IMR-90 (cell line): ENCODE measurements around the gene SH3TC1. TPM values are rescaled to one million over a fixed set of nuclear protein-coding genes. Genes with fewer than 3 reads are reported as not detected.

ENCODE experiments used
- ATAC-seq: fragments of 200-7000 bp; cut with Tn5 transposase; 2 replicates; pipeline ENCODE4 v1.9.1; 2020; ENCODE audit warnings: low read depth, mild to moderate bottlenecking, moderate library complexity
- BruUV-seq: library from RNA; stranded (reverse); fragments of 400-500 nt; replicated peaks from 2 replicates; lab custom pipeline; 2021; lab: Mats Ljungman, UMichigan
- CTCF ChIA-PET: fragments of 300-600 bp; formaldehyde crosslinking; extraction: SDS; loops from one replicate; lab custom pipeline; 2021; ENCODE audit warnings: antibody characterized with exemption; lab: Yijun Ruan, JAX
- POLR2A ChIA-PET: fragments of 300-600 bp; sonication (Branson Sonifier 250); formaldehyde crosslinking; loops from one replicate; lab custom pipeline; 2022; ENCODE audit warnings: antibody characterized with exemption; ENCODE audit not compliant: unreplicated experiment; lab: Charles Lee
- DNase-seq: peaks from one replicate; pipeline ENCODE4 v3.0.0; 2013
- H2AFZ ChIP-seq: replicated peaks from 2 replicates; pipeline ENCODE3; 2013; ENCODE audit warnings: low read length, mild to moderate bottlenecking; ENCODE audit not compliant: poor library complexity
- H2AK5ac ChIP-seq: 2 replicates; pipeline ENCODE4 v1.6.1; 2013; ENCODE audit warnings: low read depth, low read length, inconsistent platforms
- H2AK9ac ChIP-seq: replicated peaks from 2 replicates; pipeline ENCODE3; 2013; ENCODE audit warnings: mild to moderate bottlenecking, low read depth, low read length, moderate library complexity; ENCODE audit not compliant: poor library complexity
- H2BK120ac ChIP-seq: 2 replicates; pipeline ENCODE4 v1.6.1; 2013; ENCODE audit warnings: low read depth, low read length, inconsistent platforms
- H2BK15ac ChIP-seq: 3 replicates; pipeline ENCODE4 v1.6.1; 2013; ENCODE audit warnings: low read depth, low read length, inconsistent platforms
- H2BK20ac ChIP-seq: 2 replicates; pipeline ENCODE4 v1.6.1; 2013; ENCODE audit warnings: low read depth, mild to moderate bottlenecking, inconsistent platforms, low read length, moderate library complexity
- H2BK5ac ChIP-seq: 2 replicates; pipeline ENCODE4 v1.6.1; 2013; ENCODE audit warnings: mild to moderate bottlenecking, low read depth, low read length, inconsistent platforms; ENCODE audit not compliant: poor library complexity, severe bottlenecking
- H3K14ac ChIP-seq: replicated peaks from 2 replicates; pipeline ENCODE4 v1.6.1; 2013; ENCODE audit warnings: low read depth, low read length, inconsistent platforms
- H3K18ac ChIP-seq: 2 replicates; pipeline ENCODE4 v1.6.1; 2013; ENCODE audit warnings: low read depth, low read length, control low read depth
- H3K23ac ChIP-seq: 2 replicates; pipeline ENCODE4 v1.6.1; 2013; ENCODE audit warnings: low read depth, low read length, inconsistent platforms
- H3K27ac ChIP-seq: 2 replicates; pipeline ENCODE4 v1.5.1; 2013; ENCODE audit warnings: mild to moderate bottlenecking, control low read depth, low read length; ENCODE audit not compliant: insufficient read depth
- H3K27me3 ChIP-seq: 2 replicates; pipeline ENCODE4 v1.6.1; 2013; ENCODE audit warnings: low read length; ENCODE audit not compliant: control insufficient read depth, insufficient read depth
- H3K36me3 ChIP-seq: 2 replicates; pipeline ENCODE4 v1.6.1; 2013; ENCODE audit warnings: low read length, mixed read lengths; ENCODE audit not compliant: control insufficient read depth, insufficient read depth
- H3K4ac ChIP-seq: 2 replicates; pipeline ENCODE4 v1.6.1; 2013; ENCODE audit warnings: low read depth, low read length, inconsistent platforms
- H3K4me1 ChIP-seq: 2 replicates; pipeline ENCODE4 v1.6.1; 2013; ENCODE audit warnings: low read length, mixed read lengths; ENCODE audit not compliant: control insufficient read depth, insufficient read depth
- H3K4me2 ChIP-seq: 2 replicates; pipeline ENCODE4 v1.6.1; 2013; ENCODE audit warnings: low read depth, mild to moderate bottlenecking, control low read depth, low read length, moderate library complexity
- H3K4me3 ChIP-seq: 2 replicates; pipeline ENCODE4 v1.5.1; 2013; ENCODE audit warnings: low read depth, mild to moderate bottlenecking, control low read depth, low read length, moderate library complexity; ENCODE audit not compliant: insufficient read depth
- H3K56ac ChIP-seq: 2 replicates; pipeline ENCODE4 v1.6.1; 2013; ENCODE audit warnings: low read length, inconsistent platforms; ENCODE audit not compliant: insufficient read depth; ENCODE audit errors: extremely low read depth
- H3K79me1 ChIP-seq, 2 experiments: 2 replicates each; pipeline ENCODE4 v1.6.1; 2013; ENCODE audit warnings: low read length in 2 of 2, inconsistent platforms in 1 of 2, low read depth in 1 of 2
- H3K9ac ChIP-seq: 2 replicates; pipeline ENCODE4 v1.6.1; 2013; ENCODE audit warnings: low read depth, low read length, control low read depth
- H3K9me1 ChIP-seq: 2 replicates; pipeline ENCODE4 v1.6.1; 2013; ENCODE audit warnings: low read length, inconsistent platforms; ENCODE audit not compliant: insufficient read depth
- H3K9me3 ChIP-seq: 2 replicates; pipeline ENCODE4 v1.6.1; 2013; ENCODE audit warnings: low read length; ENCODE audit not compliant: control insufficient read depth, insufficient read depth
- H4K20me1 ChIP-seq: 2 replicates; pipeline ENCODE4 v1.6.1; 2013; ENCODE audit warnings: low read length, inconsistent platforms; ENCODE audit not compliant: insufficient read depth
- H4K5ac ChIP-seq: 2 replicates; pipeline ENCODE4 v1.6.1; 2013; ENCODE audit warnings: mild to moderate bottlenecking, low read depth, low read length, control low read depth
- H4K8ac ChIP-seq, 2 experiments: 2 replicates each; pipeline ENCODE4 v1.6.1; 2013; ENCODE audit warnings: low read depth in 2 of 2, low read length in 2 of 2, control low read depth in 1 of 2, inconsistent platforms in 1 of 2
- H4K91ac ChIP-seq: 2 replicates; pipeline ENCODE4 v1.6.1; 2013; ENCODE audit warnings: low read depth, low read length, inconsistent platforms; ENCODE audit not compliant: insufficient read depth
- BHLHE40 ChIP-seq: fragments of 150-350 bp; IDR thresholded peaks from 2 replicates; pipeline ENCODE4 v1.6.1; 2016; ENCODE audit warnings: mild to moderate bottlenecking, low read depth, low read length
- CEBPB ChIP-seq: IDR thresholded peaks from 2 replicates; pipeline ENCODE4 v1.6.1; 2012; ENCODE audit warnings: low read depth, low read length, improper control_type of control experiment
- CHD1 ChIP-seq: IDR thresholded peaks from 2 replicates; pipeline ENCODE4 v1.6.1; 2012; ENCODE audit warnings: low read depth, low read length, improper control_type of control experiment
- FOS ChIP-seq: fragments of 150-350 bp; IDR thresholded peaks from 2 replicates; pipeline ENCODE4 v1.6.1; 2016; ENCODE audit warnings: low read depth, low read length
- MAFK ChIP-seq: IDR thresholded peaks from 2 replicates; pipeline ENCODE4 v1.6.1; 2012; ENCODE audit warnings: low read depth, low read length, improper control_type of control experiment
- MXI1 ChIP-seq: IDR thresholded peaks from 2 replicates; pipeline ENCODE4 v1.6.1; 2012; ENCODE audit warnings: low read depth, mild to moderate bottlenecking, low read length, moderate library complexity, borderline replicate concordance
- NFE2L2 ChIP-seq: fragments of 150-350 bp; IDR thresholded peaks from 2 replicates; pipeline ENCODE4 v1.6.1; 2016; ENCODE audit warnings: low read depth, mild to moderate bottlenecking, low read length
- POLR2A ChIP-seq: IDR thresholded peaks from 2 replicates; pipeline ENCODE4 v1.6.1; 2012; ENCODE audit warnings: mild to moderate bottlenecking, low read depth, low read length
- RAD21 ChIP-seq: IDR thresholded peaks from 2 replicates; pipeline ENCODE4 v1.6.1; 2012; ENCODE audit warnings: low read length, improper control_type of control experiment
- RCOR1 ChIP-seq: IDR thresholded peaks from 2 replicates; pipeline ENCODE4 v1.6.1; 2012; ENCODE audit warnings: mild to moderate bottlenecking, low read length, improper control_type of control experiment; ENCODE audit not compliant: insufficient replicate concordance
- RFX5 ChIP-seq: IDR thresholded peaks from 2 replicates; pipeline ENCODE4 v1.8.0; 2012; ENCODE audit warnings: low read depth, mild to moderate bottlenecking, low read length, moderate library complexity
- SMC3 ChIP-seq: fragments of 150-350 bp; IDR thresholded peaks from 2 replicates; pipeline ENCODE4 v1.6.1; 2016; ENCODE audit warnings: low read depth, mild to moderate bottlenecking, antibody characterized with exemption, low read length, moderate library complexity
- WGBS, 2 experiments: methylation state at CpG; one replicate each; pipeline versions ENCODE4 v1.1.5 to v1.1.7; 2013; ENCODE audit warnings: missing lambda C conversion rate in 2 of 2; ENCODE audit not compliant: insufficient read length in 1 of 2; ENCODE audit errors: extremely low coverage in 2 of 2; 5-methylcytosine and 5-hydroxymethylcytosine counted together
- dilution Hi-C: fragments of 300-500 bp; cut with HindIII; formaldehyde crosslinking; loops from one replicate; pipeline ENCODE4 v1.14.3; 2018; ENCODE audit warnings: low sequenced_read_pairs; ENCODE audit not compliant: unreplicated experiment
- in situ Hi-C: fragments of 300-500 bp; cut with MboI; formaldehyde crosslinking; loops from 3 replicates; pipeline ENCODE4 v1.14.3; 2019; ENCODE audit warnings: low sequenced_read_pairs, inconsistent platforms, mixed read lengths
- intact Hi-C: fragments of 100-400 bp; cut with micrococcal nuclease; formaldehyde crosslinking; loops from 2 replicates; pipeline ENCODE4 v1.10.0; 2022
- polyA plus RNA-seq, 3 experiments: library from polyadenylated mRNA; depleted of rRNA; stranded (reverse); fragments of >200 nt; gene quantifications; 2 replicates each; pipeline ENCODE4 v1.2.3, GENCODE V29; 2012; ENCODE audit warnings: low replicate concordance in 1 of 3
- total RNA-seq: library from RNA; depleted of rRNA; stranded (reverse); fragments of >200 nt; gene quantifications from 2 replicates; pipeline ENCODE4 v1.2.3, GENCODE V29; 2012
- TF ChIP-seq, protein P1 (sequence below): fragments of 150-350 bp; IDR thresholded peaks from 2 replicates; pipeline ENCODE4 v1.6.1; 2016; ENCODE audit warnings: low read depth, mild to moderate bottlenecking, low read length, moderate library complexity, borderline replicate concordance
- TF ChIP-seq, protein P2 (sequence below): fragments of 150-350 bp; IDR thresholded peaks from 2 replicates; pipeline ENCODE4 v1.6.1; 2017; ENCODE audit warnings: mild to moderate bottlenecking, antibody characterized with exemption, low read length, low read depth

Gene SH3TC1
- total and polyA plus RNA-seq, 2 of the 4 experiments (the other 2 are of a cell fraction): 1.6 to 2.2 TPM

DNA sequence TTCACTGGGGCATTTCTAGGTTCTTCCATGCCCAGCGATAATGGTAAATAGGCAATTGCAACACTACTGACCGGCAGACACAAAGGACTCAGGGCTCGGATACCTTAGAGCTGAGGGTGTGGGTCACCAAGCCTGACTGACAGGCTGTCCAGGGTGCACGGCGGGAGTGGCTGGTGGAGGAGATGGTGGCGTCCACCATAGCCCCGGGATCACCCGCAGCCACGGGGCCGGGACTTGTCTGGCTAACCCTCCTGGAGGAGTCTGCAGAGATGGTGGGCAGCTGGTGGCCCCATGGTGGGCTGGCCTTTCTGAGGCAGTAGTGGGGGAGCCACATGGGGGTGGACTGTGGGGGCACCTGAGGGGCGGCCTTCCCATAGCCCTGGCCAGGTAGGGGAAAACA, 28.7 kb upstream of the SH3TC1 start:
- H4K8ac ChIP-seq: no peak overlapping the region
- dilution Hi-C loops (no loop called here), intact Hi-C loops (no loop called here), in situ Hi-C loops (no loop called here)
- H3K4me3 ChIP-seq: no peak overlapping the region
- H4K20me1 ChIP-seq: no peaks in the 10 kb centered on the region; the same call in 1 of the 2 replicates
- H3K27ac ChIP-seq: no peak overlapping the region
- no peak overlapping the region for H2AK9ac ChIP-seq
- POLR2A ChIA-PET: no interaction called here
- H3K27me3 ChIP-seq: peaks cover 53% of the 10 kb centered on the region
- no peak for DNase-seq
- H3K9me3 ChIP-seq: peaks cover 11% of the 10 kb centered on the region
- H3K36me3 ChIP-seq: no peaks in the 10 kb centered on the region
- H3K56ac ChIP-seq: no peak overlapping the region
- H3K4me2 ChIP-seq: no peak overlapping the region
- H2BK15ac ChIP-seq: no peak overlapping the region
- no TSS peak for BruUV-seq
- 72% methylated on average over 3 of the region's 11 CpGs; no CpG with 5 or more reads in 1 of the 2 experiments for WGBS, 2 experiments
- no peak for ATAC-seq
- CTCF ChIA-PET: no interaction called here
- H3K4ac ChIP-seq: no peak overlapping the region
- H2BK5ac ChIP-seq: no peak overlapping the region
- H3K18ac ChIP-seq: no peak overlapping the region
- no peak overlapping the region for H2BK120ac ChIP-seq
- H3K9ac ChIP-seq: no peak overlapping the region
- H3K4me1 ChIP-seq: no peaks in the 10 kb centered on the region
- no peak overlapping the region for H3K14ac ChIP-seq
- H3K23ac ChIP-seq: no peak overlapping the region
- H2AFZ ChIP-seq: no peak overlapping the region
- H2BK20ac ChIP-seq: no peak overlapping the region
- H3K79me1 ChIP-seq: no peaks in the 10 kb centered on the region
- no peaks in the 10 kb centered on the region for H3K9me1 ChIP-seq
- H2AK5ac ChIP-seq: no peak overlapping the region
- no peak overlapping the region for H4K5ac ChIP-seq
- H4K91ac ChIP-seq: no peak overlapping the region
- TF ChIP-seq BHLHE40: no peak
- TF ChIP-seq FOS: no peak
- no peak for TF ChIP-seq RAD21
- TF ChIP-seq CEBPB: no peak
- no peak for TF ChIP-seq RCOR1
- TF ChIP-seq POLR2A: no peak
- TF ChIP-seq RFX5: no peak
- TF ChIP-seq, protein P1, sequence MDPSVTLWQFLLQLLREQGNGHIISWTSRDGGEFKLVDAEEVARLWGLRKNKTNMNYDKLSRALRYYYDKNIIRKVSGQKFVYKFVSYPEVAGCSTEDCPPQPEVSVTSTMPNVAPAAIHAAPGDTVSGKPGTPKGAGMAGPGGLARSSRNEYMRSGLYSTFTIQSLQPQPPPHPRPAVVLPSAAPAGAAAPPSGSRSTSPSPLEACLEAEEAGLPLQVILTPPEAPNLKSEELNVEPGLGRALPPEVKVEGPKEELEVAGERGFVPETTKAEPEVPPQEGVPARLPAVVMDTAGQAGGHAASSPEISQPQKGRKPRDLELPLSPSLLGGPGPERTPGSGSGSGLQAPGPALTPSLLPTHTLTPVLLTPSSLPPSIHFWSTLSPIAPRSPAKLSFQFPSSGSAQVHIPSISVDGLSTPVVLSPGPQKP: no peak
- no peak for TF ChIP-seq MXI1
- no peak for TF ChIP-seq MAFK
- TF ChIP-seq SMC3: no peak
- TF ChIP-seq NFE2L2: no peak
- TF ChIP-seq, protein P2, sequence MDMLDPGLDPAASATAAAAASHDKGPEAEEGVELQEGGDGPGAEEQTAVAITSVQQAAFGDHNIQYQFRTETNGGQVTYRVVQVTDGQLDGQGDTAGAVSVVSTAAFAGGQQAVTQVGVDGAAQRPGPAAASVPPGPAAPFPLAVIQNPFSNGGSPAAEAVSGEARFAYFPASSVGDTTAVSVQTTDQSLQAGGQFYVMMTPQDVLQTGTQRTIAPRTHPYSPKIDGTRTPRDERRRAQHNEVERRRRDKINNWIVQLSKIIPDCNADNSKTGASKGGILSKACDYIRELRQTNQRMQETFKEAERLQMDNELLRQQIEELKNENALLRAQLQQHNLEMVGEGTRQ: no peak
- no peak for TF ChIP-seq CHD1
